Muscle layer of duodenum (tissue), 2 donors: ENCODE measurements around the gene LDB3.
A peak's percentile ranks its signal among the peaks of the same experiment; 100 is the strongest.

ENCODE experiments used
- H3K27ac ChIP-seq: one replicate; pipeline ENCODE4 v1.7.0; 2013; ENCODE audit warnings: mild to moderate bottlenecking, low read length
- H3K27me3 ChIP-seq: one replicate; pipeline ENCODE4 v1.7.0; 2013; ENCODE audit warnings: low read depth, mild to moderate bottlenecking, control low read depth, low read length
- H3K36me3 ChIP-seq, 2 donors: one replicate each; pipeline ENCODE4 v1.7.0; 2013; ENCODE audit warnings: low read length in 2 of 2, control low read depth in 1 of 2, mild to moderate bottlenecking in 1 of 2; ENCODE audit not compliant: insufficient read depth in 2 of 2, control insufficient read depth in 1 of 2
- H3K4me1 ChIP-seq, 2 donors: one replicate each; pipeline ENCODE4 v1.7.0; 2013; ENCODE audit warnings: low read length in 2 of 2, mild to moderate bottlenecking in 2 of 2, control low read depth in 1 of 2, moderate library complexity in 1 of 2; ENCODE audit not compliant: insufficient read depth in 2 of 2, control insufficient read depth in 1 of 2
- H3K4me3 ChIP-seq, 2 donors: one replicate each; pipeline ENCODE4 v1.7.0; 2013; ENCODE audit warnings: low read length in 2 of 2, low read depth in 1 of 2, mild to moderate bottlenecking in 1 of 2
- H3K9me3 ChIP-seq, 2 donors: one replicate each; pipeline ENCODE4 v1.7.0; 2013; ENCODE audit warnings: low read length in 2 of 2, control low read depth in 1 of 2, mild to moderate bottlenecking in 1 of 2; ENCODE audit not compliant: control insufficient read depth in 1 of 2
- donor health status: healthy.

The LDB3 gene

GRCh38 chr10:86747796-86748581 is 79.7 kb downstream of the LDB3 start:
- Histone ChIP-seq H3K4me3 (no peak overlapping the region), H3K27me3 (no peaks in the 10 kb centered on the region), H3K27ac (no peak overlapping the region), H3K36me3 (no peaks in the 10 kb centered on the region), H3K9me3 (no peaks in the 10 kb centered on the region), H3K4me1 (peaks cover 0 to 10% of the 10 kb centered on the region in 2 donors)

- H3K27ac ChIP-seq: no peak overlapping the region
- no peaks in the 10 kb centered on the region for H3K27me3 ChIP-seq
Observed at GRCh38 chr10:86749854-86750253, 81.5 kb downstream of the LDB3 start.

GRCh38 chr10:86751477-86751876 is 83.2 kb downstream of the LDB3 start:
- Histone ChIP-seq H3K27ac (no peak overlapping the region), H3K4me3 (no peak overlapping the region), H3K4me1 (peaks cover 0 to 15% of the 10 kb centered on the region in 2 donors), H3K36me3 (peaks cover 0 to 4% of the 10 kb centered on the region in 2 donors), H3K9me3 (no peaks in the 10 kb centered on the region), H3K27me3 (no peaks in the 10 kb centered on the region)

More at GRCh38 chr10:86749854-86750253, 81.5 kb downstream of the LDB3 start:
- Histone ChIP-seq H3K4me1 (peaks cover 0 to 15% of the 10 kb centered on the region in 2 donors), H3K4me3 (no peak overlapping the region), H3K36me3 (no peaks in the 10 kb centered on the region), H3K9me3 (no peaks in the 10 kb centered on the region)

DNA sequence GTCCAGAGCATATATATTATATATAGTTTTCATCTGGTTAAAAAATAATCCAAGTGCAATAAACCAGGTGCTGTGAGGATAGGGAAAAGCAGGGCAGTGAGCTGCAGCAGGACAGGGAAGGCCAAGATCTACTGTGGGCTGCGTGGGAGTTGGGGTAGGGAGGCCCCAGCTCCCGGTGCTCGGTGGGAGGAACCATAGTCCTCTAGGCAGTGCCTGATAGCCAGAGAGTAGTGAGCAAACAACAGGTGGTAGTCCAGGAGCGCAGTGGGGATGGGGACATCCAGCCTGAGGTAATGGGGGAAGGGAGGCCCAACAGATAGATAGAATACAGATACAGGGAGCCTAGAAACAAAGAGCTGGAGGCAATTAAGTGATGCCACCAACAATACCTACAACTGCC is 84.0 kb downstream of the LDB3 start:
- Histone ChIP-seq H3K27me3 (peaks cover under 1% of the 10 kb centered on the region), H3K4me1 (peaks cover 0 to 15% of the 10 kb centered on the region in 2 donors), H3K4me3 (no peak overlapping the region), H3K27ac (no peak overlapping the region), H3K9me3 (no peaks in the 10 kb centered on the region), H3K36me3 (peaks cover 0 to 4% of the 10 kb centered on the region in 2 donors)

DNA sequence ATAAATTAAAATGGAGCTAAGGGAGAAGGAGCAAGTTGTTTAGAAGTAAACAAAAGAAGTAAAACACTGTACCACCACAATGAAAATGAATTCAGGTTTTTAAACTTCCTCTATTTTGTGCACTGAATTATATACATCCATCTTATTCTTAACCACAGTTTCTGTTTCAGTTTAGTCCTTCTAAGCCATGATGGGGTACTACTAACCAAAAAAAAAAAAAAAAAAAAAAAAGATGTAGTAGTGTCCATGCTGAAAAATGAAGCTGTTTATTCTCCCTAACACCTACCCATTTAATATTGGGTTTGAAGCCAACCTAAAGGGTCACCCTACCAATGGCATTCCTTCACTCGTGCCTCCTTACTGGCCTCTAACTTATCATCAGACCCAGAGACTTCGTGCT is 84.7 kb downstream of the LDB3 start:
- Histone ChIP-seq H3K27ac (no peak overlapping the region), H3K4me1 (peaks cover 0 to 15% of the 10 kb centered on the region in 2 donors)

GRCh38 chr10:86753638-86754434 is 85.5 kb downstream of the LDB3 start:
- H3K4me3 ChIP-seq: no peak overlapping the region
- peaks cover 0 to 15% of the 10 kb centered on the region in 2 donors for H3K4me1 ChIP-seq
- H3K36me3 ChIP-seq: peaks cover 0 to 4% of the 10 kb centered on the region in 2 donors
- H3K27ac ChIP-seq: peak overlapping the region; percentile 17
- H3K27me3 ChIP-seq: peaks cover 4% of the 10 kb centered on the region
- H3K9me3 ChIP-seq: no peaks in the 10 kb centered on the region

More for the DNA sequence above, 84.7 kb downstream of the LDB3 start:
- H3K27me3 ChIP-seq: peaks cover 4% of the 10 kb centered on the region
- H3K9me3 ChIP-seq: no peaks in the 10 kb centered on the region
- no peak overlapping the region for H3K4me3 ChIP-seq
- H3K36me3 ChIP-seq: peaks cover 0 to 4% of the 10 kb centered on the region in 2 donors

- H3K27me3 ChIP-seq: peaks cover 4% of the 10 kb centered on the region
- peaks cover 0 to 15% of the 10 kb centered on the region in 2 donors for H3K4me1 ChIP-seq
- H3K9me3 ChIP-seq: no peaks in the 10 kb centered on the region
- H3K36me3 ChIP-seq: peaks cover 0 to 4% of the 10 kb centered on the region in 2 donors
- peak overlapping the region; percentile 93 for H3K27ac ChIP-seq
- peak overlapping the region; percentile 63 to 76 for H3K4me3 ChIP-seq
Observed at GRCh38 chr10:86755454-86755739, 87.1 kb downstream of the LDB3 start.

- H3K4me1 ChIP-seq: peaks cover 0 to 15% of the 10 kb centered on the region in 2 donors
- peaks cover 4% of the 10 kb centered on the region for H3K27me3 ChIP-seq
- H3K36me3 ChIP-seq: peaks cover 0 to 4% of the 10 kb centered on the region in 2 donors
- H3K4me3 ChIP-seq: peak overlapping the region; percentile 63 to 76
- no peaks in the 10 kb centered on the region for H3K9me3 ChIP-seq
- peak overlapping the region; percentile 93 for H3K27ac ChIP-seq
Observed at GRCh38 chr10:86755740-86756510, 87.6 kb downstream of the LDB3 start.

DNA sequence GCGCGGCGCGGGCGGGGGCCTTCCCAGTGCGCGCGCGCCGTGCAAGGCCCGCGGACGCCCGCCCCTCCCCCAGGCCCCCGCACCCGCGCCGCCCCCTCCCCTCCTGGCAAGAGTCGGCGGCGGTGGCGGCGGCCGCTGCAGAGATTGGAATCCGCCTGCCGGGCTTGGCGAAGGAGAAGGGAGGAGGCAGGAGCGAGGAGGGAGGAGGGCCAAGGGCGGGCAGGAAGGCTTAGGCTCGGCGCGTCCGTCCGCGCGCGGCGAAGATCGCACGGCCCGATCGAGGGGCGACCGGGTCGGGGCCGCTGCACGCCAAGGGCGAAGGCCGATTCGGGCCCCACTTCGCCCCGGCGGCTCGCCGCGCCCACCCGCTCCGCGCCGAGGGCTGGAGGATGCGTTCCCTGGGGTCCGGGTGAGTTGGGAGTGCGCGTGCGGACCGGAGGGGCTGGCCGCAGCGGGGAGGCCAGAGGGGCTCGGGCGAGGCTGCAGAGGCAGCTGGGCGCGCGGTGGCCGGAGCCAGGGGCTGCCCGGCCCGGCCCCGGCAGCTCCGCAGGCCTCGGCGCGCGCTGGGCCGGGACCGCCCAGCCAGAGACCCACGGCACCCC is 88.3 kb downstream of the LDB3 start, which contains the start of gene BMPR1A:
TSS of gene BMPR1A (plus strand) at position 109 of the 602 bp plus-strand sequence. CDS start 119,400 bp downstream, outside the sequence.
- Histone ChIP-seq H3K36me3 (peaks cover 0 to 4% of the 10 kb centered on the region in 2 donors), H3K4me1 (peaks cover 0 to 17% of the 10 kb centered on the region in 2 donors), H3K9me3 (no peaks in the 10 kb centered on the region)

DNA sequence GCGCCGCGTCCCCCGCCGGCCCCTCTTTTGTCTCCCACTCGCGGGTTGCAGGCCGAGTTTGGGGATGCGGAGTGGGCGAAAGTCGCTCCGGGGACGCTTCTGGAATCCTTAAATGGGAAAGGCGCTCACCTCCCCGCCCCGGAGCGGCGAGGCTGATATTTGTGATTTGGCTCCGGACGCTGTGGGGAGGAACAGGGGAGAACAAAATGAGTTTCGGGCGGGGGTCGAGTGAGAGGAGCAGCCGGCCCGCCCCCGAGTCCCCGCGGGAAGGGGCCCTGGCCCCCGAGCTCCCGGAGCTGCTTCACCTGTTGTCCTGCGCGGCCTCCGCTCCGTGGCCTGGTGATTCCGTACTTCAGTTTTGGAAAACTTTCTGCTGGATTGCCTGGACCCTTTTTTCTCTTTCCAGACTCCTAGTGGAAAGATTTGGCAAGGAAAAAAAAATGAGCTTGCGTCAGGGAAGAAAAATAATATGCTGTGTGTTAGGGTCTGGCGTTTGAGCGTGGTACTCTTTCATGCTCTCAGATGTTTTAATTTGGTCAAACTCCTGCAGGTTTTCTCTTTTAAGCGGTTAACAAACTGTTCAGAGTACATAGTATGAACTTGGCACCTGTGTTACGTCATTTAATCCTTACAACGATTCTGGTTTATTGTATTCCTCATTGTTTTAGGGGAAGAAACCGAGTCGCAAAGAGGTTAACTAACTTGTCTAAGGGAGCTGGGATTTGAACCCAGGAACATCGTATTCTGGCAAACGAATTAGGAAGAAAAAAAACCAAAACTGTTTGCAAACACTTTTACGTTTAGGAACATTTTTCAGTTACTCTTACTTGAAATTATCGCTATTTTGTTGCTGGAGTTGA is 89.0 kb downstream of the LDB3 start:
- Histone ChIP-seq H3K27ac (peak overlapping the region; percentile 97), H3K36me3 (peaks cover 0 to 4% of the 10 kb centered on the region in 2 donors), H3K9me3 (no peaks in the 10 kb centered on the region), H3K4me3 (peak overlapping the region; percentile 75 to 85), H3K27me3 (peaks cover 4% of the 10 kb centered on the region), H3K4me1 (peaks cover 0 to 23% of the 10 kb centered on the region in 2 donors)

More for the DNA sequence above, 88.3 kb downstream of the LDB3 start, which contains the start of gene BMPR1A:
- Histone ChIP-seq H3K27me3 (peaks cover 4% of the 10 kb centered on the region), H3K27ac (peak within 1 kb of the TSS; percentile 97), H3K4me3 (peak within 1 kb of the TSS; percentile 75 to 85)
